Smooth muscle cell (in vitro differentiated cells): ENCODE data around the gene ATP10A. TPM values are rescaled to one million over a fixed set of nuclear protein-coding genes. Genes with fewer than 3 reads are reported as not detected.

Experiments
- DNase-seq: peaks from one replicate; lab custom pipeline; 2025; ENCODE audit not compliant: unreplicated experiment; lab: John Stamatoyannopoulos, UW
- H2AFZ ChIP-seq: fragments of 200-600 bp; sonication (generic); 2 replicates; pipeline ENCODE4 v1.6.0; 2016; ENCODE audit warnings: antibody characterized with exemption, low read depth, mild to moderate bottlenecking
- H3F3A ChIP-seq: fragments of 200-600 bp; sonication (generic); 2 replicates; pipeline ENCODE4 v1.6.0; 2017; ENCODE audit warnings: antibody characterized with exemption, low read depth
- H3K27ac ChIP-seq: fragments of 200-600 bp; sonication (generic); 2 replicates; pipeline ENCODE4 v1.5.1; 2016; ENCODE audit warnings: low read depth, mild to moderate bottlenecking
- H3K27me3 ChIP-seq: fragments of 200-600 bp; sonication (generic); 2 replicates; pipeline ENCODE4 v1.6.1; 2016; ENCODE audit warnings: low read depth, mild to moderate bottlenecking
- H3K36me3 ChIP-seq: fragments of 200-600 bp; sonication (generic); 2 replicates; pipeline ENCODE4 v1.5.1; 2016; ENCODE audit warnings: low read depth
- H3K4me1 ChIP-seq: fragments of 200-600 bp; sonication (generic); 2 replicates; pipeline ENCODE4 v1.5.1; 2016; ENCODE audit warnings: low read depth
- H3K4me2 ChIP-seq: fragments of 200-600 bp; sonication (generic); 2 replicates; pipeline ENCODE4 v1.6.0; 2016; ENCODE audit warnings: mild to moderate bottlenecking
- H3K4me3 ChIP-seq: fragments of 200-600 bp; sonication (generic); 2 replicates; pipeline ENCODE4 v1.5.1; 2016; ENCODE audit warnings: mild to moderate bottlenecking
- H3K79me2 ChIP-seq: fragments of 200-600 bp; sonication (generic); 2 replicates; pipeline ENCODE4 v1.6.0; 2016; ENCODE audit warnings: low read depth, mild to moderate bottlenecking
- H3K9ac ChIP-seq: fragments of 200-600 bp; sonication (generic); 2 replicates; pipeline ENCODE4 v1.6.0; 2016; ENCODE audit warnings: low read depth
- H3K9me3 ChIP-seq: fragments of 200-600 bp; sonication (generic); replicated peaks from 2 replicates; pipeline ENCODE4 v1.5.1; 2016; ENCODE audit warnings: low read depth
- H4K20me1 ChIP-seq: fragments of 200-600 bp; sonication (generic); 2 replicates; pipeline ENCODE4 v1.6.0; 2016; ENCODE audit warnings: low read depth
- WGBS: methylation state at CpG from one replicate; pipeline ENCODE4 v1.1.7; 2016; ENCODE audit warnings: low lambda C conversion rate; 5-methylcytosine and 5-hydroxymethylcytosine counted together
- polyA plus RNA-seq: library from polyadenylated mRNA; unstranded; fragments of >200 nt; fragmentation: Nextera tagmentation; extraction: Ambion mirVana; gene quantifications from 2 replicates; pipeline ENCODE4 v1.2.1, GENCODE V29; 2016
- total RNA-seq: library from RNA; depleted of rRNA; stranded (reverse); fragments of >200 nt; gene quantifications from 2 replicates; pipeline ENCODE4 v1.2.3, GENCODE V29; 2014
- TF ChIP-seq, protein P1 (sequence below): fragments of 200-600 bp; sonication (generic); IDR thresholded peaks from 2 replicates; pipeline ENCODE4 v1.5.1; 2017; ENCODE audit warnings: borderline replicate concordance, mild to moderate bottlenecking, antibody characterized with exemption; ENCODE audit not compliant: insufficient read depth, poor library complexity, severe bottlenecking

ATP10A gene
- total and polyA plus RNA-seq, 2 experiments from 2014 or later, result 10.6 to 12.3 TPM

DNA sequence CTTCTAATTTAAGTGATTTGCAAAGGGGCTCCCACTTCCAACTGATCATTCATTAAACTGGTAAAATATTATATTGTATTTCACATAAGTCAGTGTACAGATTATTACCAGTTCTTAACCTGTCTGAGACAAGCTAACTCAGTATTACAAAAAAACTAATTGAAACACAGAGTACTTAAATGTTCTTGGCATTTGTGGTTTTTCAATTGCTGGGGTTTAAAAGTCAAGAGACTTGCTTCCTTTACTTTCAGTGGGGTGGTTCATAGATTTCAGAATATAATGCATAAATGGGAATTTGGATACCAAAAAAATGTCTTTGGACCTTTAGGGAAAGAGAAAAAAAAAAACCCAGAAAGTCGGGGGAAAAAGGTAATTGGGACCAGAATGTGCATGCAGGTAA lies 85.0 kb downstream of the ATP10A start:
- Histone ChIP-seq H3K9ac (no peak overlapping the region), H3K4me3 (no peak overlapping the region), H3F3A (no peaks in the 10 kb centered on the region), H2AFZ (no peak overlapping the region), H4K20me1 (no peaks in the 10 kb centered on the region), H3K36me3 (no peaks in the 10 kb centered on the region), H3K79me2 (peaks cover 4% of the 10 kb centered on the region), H3K9me3 (no peaks in the 10 kb centered on the region), H3K27ac (peak overlapping the region; percentile 1), H3K27me3 (no peaks in the 10 kb centered on the region), H3K4me1 (peaks cover 11% of the 10 kb centered on the region), H3K4me2 (no peak overlapping the region)
- no peak for DNase-seq
- TF ChIP-seq, protein P1, sequence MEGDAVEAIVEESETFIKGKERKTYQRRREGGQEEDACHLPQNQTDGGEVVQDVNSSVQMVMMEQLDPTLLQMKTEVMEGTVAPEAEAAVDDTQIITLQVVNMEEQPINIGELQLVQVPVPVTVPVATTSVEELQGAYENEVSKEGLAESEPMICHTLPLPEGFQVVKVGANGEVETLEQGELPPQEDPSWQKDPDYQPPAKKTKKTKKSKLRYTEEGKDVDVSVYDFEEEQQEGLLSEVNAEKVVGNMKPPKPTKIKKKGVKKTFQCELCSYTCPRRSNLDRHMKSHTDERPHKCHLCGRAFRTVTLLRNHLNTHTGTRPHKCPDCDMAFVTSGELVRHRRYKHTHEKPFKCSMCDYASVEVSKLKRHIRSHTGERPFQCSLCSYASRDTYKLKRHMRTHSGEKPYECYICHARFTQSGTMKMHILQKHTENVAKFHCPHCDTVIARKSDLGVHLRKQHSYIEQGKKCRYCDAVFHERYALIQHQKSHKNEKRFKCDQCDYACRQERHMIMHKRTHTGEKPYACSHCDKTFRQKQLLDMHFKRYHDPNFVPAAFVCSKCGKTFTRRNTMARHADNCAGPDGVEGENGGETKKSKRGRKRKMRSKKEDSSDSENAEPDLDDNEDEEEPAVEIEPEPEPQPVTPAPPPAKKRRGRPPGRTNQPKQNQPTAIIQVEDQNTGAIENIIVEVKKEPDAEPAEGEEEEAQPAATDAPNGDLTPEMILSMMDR, result no peak
- WGBS, result 95% methylated on average over 1 of the region's 1 CpG

DNA sequence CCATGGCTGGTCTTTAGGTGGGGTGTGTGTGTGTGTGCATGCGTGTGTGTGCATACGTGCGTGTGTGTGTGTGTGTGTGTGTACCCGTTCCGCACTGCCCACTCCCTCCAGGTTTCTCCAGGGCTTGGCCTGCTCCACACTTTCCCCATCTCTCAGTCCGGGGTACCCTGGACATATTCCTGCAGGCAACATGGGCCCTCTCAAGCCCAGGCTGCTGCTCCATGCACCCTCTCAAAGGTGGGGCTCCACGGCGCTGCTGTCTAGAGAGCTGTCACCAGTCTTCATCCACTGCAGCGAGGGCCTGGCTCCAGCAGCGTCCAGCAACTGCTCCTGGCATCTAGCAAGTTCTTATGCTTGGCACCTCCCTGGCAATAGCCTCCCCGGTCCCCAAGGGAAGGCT lies 86.1 kb downstream of the ATP10A start:
- TF ChIP-seq, protein P1, result no peak
- 91% methylated on average over 11 of the region's 11 CpGs for WGBS

DNA sequence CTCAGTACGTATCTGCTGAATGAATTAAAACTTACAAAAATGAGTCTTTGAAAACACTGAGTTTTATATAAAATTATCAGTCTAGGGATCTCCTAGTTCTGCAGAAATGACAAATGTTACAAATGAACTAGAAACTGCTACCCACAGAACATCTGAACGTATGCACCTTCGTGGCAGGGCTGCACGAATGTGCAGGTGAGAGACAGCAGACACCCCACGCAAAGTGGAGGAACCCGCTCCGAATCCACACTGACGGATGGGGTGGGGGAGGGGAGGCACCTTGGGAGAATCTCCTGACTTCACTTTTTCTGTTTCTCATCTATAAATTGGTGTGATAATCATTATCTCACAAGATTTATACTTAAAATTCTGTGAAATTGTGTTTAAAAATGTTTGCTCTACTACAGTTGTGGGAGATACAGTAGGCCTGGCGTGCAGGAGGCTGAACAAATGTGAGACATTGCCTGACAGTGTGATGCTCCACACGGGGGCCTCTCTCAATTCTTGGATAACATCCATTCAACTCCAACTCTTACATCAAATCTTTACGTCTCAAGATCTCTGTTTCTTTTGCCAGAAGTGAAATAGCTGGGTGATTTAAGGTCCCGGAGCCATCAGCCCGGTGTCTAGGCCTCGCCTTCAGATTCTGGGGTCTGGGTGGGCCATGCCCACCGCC lies 86.9 kb downstream of the ATP10A start:
- Histone ChIP-seq H3K9me3 (no peaks in the 10 kb centered on the region), H3F3A (no peaks in the 10 kb centered on the region), H3K4me3 (no peak overlapping the region), H3K4me1 (peaks cover 16% of the 10 kb centered on the region), H3K79me2 (peaks cover 4% of the 10 kb centered on the region), H3K4me2 (peak overlapping the region; percentile 31), H4K20me1 (no peaks in the 10 kb centered on the region), H3K9ac (peak overlapping the region; percentile 41), H3K36me3 (no peaks in the 10 kb centered on the region), H2AFZ (no peak overlapping the region), H3K27me3 (no peaks in the 10 kb centered on the region), H3K27ac (peak overlapping the region; percentile 89)
- no peak for DNase-seq
- WGBS, result 92% methylated on average over 15 of the region's 15 CpGs
- TF ChIP-seq, protein P1, result no peak

More for the DNA sequence above, 86.1 kb downstream of the ATP10A start:
- no peaks in the 10 kb centered on the region for H3K36me3 ChIP-seq
- H3K4me1 ChIP-seq, result peaks cover 11% of the 10 kb centered on the region
- no peaks in the 10 kb centered on the region for H3K9me3 ChIP-seq
- no peaks in the 10 kb centered on the region for H3K27me3 ChIP-seq
- H3K79me2 ChIP-seq, result peaks cover 4% of the 10 kb centered on the region
- H3K9ac ChIP-seq, result no peak overlapping the region
- H2AFZ ChIP-seq, result no peak overlapping the region
- H4K20me1 ChIP-seq, result no peaks in the 10 kb centered on the region
- no peak overlapping the region for H3K27ac ChIP-seq
- no peak for DNase-seq
- H3F3A ChIP-seq, result no peaks in the 10 kb centered on the region
- H3K4me3 ChIP-seq, result no peak overlapping the region
- no peak overlapping the region for H3K4me2 ChIP-seq
